NCI-H2196 treated with DMSO at 0.1 percent for 48 hours (cell line): ENCODE data around the gene PGM5.

Experiments used
- DNase-seq: peaks from one replicate; lab custom pipeline; 2025; ENCODE audit not compliant: unreplicated experiment; lab: John Stamatoyannopoulos, UW

PGM5 gene

DNA sequence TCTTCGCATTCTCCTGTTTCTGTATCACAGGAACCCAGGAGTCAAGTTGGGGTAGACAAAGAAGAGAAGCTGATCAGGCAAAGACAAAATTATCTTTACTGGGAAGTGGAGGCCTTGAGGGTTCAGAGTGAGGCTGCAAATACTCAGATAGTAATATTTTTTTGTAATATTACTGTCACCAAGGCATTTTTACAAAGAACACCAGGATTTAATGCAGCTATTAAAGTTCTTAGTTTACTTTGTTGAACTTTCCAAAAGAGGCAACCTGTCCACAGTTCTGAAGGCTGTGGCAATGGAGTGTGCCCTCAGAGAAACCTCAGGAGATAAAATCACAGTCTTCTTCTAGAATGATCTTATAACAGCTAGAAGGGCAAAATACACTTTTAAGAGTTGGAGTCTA lies 74.9 kb downstream of the PGM5 start:
- DNase-seq = no peak

DNA sequence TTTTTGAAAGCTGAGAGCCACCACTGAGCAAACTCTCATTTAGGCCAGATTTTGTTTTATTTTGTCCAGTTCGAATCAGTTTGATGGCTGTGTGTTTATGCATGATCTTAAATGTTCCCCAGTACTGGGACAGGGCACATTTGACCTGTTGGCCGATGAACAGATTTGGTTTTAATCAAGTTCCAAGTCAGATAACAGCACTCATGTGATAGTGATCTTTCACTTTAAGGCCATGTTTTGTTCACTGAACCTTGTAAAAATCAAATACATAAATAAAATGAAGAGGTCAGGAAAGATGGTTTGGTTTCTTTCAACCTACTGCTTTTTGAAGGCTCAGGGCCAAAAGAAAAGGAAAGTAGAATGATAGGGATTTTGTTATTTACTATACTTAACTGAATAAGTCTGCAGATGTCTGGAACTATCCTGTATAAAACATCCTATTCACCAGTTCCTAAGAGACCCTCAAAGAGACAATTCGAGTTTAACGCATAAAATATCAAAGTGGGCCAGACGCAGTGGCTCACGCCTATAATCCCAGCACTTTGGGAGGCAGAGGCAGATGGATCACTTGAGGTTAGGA lies 77.2 kb downstream of the PGM5 start:
- no peak for DNase-seq

DNA sequence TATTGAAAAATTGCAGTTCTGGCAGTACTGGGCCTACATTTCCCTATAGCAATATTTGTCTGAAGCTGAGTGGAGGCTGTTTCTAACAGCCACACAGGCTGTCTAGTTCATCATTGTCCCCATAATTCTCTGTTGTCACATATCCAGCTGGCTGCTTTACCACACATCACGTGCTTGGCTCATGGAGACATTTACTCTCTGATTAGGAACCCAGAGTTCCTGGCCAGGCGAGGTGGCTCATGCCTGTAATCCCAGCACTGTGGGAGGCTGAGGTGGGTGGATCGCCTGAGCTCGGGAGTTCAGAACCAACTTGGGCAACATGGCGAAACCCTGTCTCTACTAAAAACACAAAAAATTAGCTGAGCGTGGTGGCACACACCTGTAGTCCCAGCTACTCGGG lies 81.4 kb downstream of the PGM5 start:
- DNase-seq = no peak

DNA sequence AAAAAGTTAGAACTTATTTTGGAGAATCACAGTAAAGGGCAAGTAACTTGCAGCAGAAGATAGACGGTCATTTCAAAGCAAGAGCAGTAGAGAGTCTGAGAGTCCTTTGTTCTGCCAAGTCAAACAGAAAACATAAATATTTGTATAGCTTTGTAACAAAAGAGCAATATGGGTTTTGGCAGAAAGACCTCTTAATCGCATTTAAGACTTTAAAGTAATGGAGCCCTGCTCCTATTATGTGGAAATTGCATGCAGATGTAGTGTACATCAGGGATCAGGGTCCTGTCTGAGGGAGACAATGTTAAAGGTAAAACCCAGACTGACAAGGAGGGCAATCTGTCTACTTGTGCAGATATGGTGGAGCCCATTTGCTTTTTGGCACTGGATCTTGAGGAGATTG lies 87.2 kb downstream of the PGM5 start:
- no peak for DNase-seq

DNA sequence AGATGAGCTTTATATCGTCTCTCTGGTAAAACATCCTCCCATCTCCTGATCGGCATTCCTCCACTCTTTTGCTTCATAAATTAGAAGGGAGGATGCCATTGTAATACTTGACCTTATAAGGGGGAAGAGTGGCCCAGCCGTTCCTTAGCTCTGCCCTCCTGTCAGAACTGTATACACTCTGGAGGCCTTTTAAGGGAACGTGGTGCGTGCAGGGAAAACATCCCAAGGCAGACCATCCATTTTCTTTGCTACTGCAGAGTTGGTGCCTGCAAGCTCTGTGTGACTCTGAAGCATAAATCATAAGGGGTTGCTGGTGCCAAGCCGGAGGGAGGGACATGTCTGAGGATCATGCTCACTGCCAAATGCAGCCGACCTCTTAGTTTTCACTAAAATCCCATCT lies 90.4 kb downstream of the PGM5 start:
- no peak for DNase-seq

DNA sequence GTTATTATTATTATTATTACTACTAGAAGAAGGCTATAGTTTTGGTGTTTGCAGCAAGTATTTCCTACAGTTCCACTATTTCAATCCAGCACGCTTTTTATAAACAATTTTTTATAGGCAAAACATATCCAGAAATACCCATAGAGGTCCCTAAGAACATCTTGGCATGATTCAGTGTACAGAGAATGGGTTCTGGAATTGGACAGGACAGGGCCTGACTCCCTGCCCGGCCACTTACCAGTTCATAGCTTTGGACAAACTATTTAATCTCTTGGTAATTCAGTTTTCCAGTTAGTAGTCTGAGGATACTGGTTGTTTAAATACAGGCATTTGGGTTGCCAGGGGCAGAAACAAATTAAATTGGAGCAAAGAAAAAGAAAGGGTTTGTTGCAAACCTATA lies 91.2 kb downstream of the PGM5 start:
- no peak for DNase-seq

DNA sequence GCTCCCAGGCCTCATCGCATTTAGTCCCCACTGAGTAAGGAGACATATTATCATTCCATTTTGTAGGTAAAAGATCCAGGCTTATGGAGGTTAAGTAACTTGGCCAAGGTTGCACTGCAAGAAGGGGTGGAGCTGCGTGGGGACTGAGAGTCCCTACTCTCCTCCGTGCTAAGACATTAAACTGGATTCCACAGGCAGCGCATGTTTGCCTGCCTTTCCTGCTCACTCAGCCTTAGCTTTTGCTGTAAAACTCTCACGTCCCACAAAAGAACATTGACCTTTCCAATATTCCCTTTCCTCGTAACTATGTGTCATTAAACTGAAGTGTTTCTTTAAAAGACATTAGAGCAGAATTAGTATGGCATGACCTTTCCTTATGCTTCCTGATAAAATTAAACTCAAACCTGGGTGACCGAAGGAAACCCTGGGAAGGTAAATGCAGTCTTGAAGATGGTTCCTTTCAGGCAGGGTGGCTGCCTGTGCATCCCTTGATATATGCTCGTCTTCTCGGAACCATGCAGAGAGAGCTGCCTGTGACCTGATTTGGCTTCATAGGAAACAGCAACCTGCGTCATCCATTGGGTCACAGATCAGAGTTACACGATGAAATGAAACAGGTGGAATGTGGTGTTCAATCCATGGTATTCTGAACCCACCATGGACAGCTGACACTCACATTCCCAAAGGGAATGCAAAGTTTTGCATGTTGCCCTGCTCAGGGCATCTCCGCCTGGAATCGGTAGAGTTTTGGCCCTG lies 98.3 kb downstream of the PGM5 start:
- DNase-seq = no peak

DNA sequence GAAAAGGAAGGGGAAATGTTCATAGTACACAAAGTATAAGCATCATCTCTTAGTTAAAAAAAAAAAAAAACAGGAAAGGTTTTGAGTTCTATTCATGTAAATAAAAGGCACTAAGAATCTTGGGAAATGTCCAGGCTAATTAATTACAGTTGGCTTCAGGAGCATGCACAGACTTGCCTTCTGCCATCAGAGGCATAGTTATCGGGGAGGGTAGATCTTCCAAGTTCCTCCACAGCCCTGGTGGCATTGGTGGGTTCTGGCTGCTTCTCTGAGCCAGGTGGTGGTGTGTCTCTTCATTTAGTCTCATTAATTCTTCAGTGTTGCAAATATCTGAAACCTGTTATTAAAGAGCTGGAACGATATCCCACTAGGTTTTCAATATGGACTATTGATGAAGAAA lies 99.0 kb downstream of the PGM5 start:
- no peak for DNase-seq

DNA sequence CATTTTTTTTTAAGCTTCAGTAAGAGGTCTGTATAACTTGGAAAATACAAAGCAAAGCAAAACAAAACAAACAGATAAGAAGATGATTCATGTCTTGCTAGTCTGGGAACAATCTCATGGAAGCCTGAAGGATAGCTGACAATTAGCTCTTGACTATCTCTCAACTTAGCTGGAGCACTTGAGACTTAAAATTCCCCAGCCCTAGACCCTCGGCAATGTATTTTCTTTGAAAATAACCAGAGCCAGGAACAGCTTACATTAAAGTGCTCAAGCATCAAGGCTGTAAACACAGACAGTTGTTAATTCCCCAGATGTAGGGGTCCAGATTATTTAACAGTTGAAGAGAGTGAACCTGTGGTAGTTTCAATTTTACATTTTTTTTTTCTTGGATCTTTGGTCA lies 101.4 kb downstream of the PGM5 start:
- DNase-seq = no peak

DNA sequence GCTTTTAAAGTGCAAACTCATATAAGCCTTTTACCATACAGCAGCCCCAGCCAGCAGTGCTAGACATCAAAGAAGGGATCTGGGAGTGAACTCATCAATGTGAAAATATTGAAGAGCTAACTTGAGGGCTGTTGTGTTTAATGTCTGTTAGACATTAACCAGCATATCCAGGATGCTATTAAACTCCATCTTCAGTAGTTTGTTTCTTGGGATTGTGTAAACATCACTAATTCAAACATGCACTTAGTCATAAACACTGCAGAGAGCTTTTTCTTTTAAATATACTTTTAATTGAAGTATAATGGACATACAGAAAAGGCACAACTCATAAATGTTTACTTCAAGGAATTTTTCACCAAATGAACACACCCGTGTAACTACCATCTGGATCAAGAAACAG lies 102.5 kb downstream of the PGM5 start:
- DNase-seq = no peak

DNA sequence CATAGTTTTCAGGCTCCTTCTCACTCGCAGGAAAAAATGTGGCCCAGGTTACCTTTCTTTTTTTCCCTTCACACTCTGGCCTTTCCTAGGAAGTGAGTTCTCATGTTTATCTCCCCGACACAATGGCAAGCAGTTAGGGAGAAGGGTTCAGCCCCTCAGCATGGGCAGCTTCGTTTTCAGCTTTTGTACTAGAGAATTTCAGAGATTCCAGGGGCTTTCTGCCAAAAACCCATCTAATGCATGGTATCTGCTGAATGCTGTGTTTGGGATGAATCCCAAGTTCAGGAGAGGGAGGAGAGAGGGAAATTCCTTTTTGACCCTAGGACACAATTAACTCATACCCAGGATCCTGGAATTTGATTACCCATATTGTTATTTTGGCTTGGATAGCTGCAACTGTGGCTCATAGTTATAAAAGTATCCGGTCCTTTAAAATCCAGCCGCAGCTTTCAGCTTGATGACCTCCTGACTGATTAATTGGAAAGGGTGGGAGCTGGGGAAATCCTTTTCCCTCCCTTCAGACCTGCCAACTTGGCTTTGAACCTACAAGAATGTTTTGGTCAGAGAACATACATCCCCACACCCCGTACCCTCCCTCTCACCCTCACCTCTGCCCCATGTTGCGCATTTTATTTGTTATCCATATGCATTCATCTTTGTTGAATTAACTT lies 105.8 kb downstream of the PGM5 start:
- DNase-seq = no peak

DNA sequence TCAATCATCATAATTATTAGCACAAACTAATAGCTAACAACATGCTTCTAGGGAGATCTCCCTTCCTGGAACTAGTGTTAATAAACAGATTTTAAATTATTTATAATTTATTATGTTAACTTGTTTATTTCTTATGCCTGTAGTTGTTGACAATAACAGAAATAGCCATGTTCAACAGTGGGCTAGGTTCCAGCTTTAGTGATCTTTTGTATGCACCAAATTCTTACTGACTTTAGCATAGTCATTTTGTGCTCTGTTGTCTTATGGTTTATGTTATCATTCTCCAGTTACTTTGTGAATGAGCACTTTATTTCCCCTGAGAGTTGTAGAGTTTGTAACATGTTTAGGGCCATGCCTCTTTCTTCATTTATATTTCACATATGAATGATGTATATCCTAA lies 113.7 kb downstream of the PGM5 start:
- no peak for DNase-seq

DNA sequence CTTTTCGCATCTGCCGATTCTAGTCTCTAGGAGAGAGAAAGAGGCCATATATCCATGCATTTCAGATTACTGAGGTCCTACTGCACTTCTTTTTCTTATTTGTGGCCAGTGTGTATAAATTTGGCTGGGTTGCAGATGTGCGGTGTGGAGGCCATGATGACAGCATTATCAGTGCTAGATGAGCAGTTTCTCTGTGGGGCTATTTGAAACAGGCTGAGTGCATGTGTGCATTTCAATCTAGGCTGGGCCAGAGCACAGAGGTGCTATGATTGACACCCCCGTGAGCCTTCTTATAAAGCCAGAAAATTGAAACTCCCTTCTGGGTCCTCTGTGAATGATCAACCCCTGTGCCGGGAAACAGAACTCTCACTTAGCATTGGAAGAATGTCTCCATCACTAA lies 114.2 kb downstream of the PGM5 start:
- no peak for DNase-seq

DNA sequence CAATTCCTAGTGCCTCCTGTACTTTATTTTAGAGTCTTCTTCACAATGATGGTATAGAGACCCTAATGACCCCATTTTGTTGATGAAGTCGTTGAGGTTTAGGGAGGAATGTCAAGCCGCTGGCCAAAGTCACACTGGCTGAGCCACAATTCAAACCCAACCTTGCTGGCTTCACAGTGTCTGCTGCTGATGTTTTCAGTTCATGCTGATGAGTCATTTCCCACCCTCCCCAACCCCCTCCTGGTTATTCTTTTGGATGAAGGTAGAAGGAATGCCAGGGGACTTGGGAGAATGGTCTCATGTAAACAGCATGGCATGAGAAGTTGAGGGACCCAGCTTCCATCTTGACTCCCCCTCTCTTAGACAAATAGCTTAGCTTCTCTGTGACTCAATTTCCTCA lies 115.7 kb downstream of the PGM5 start:
- DNase-seq = no peak

DNA sequence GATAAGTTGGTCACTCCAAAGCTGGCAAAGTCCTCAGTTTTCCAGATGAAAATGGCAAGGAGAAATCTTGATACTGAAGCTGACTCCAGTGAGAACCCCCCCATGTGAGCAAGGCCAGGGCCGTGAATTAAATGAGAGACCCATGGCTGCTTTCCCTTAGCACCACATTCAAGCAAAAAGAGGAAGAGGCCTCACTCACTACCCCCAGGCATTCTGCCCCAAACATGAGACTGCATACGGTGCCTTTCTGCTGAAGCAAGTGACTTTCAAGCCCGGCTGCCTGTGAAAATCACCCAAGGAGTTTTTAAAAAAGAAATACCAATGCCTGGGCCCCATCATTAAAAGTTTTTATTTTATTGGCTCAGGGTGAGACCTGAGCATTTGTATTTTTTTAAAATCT lies 117.4 kb downstream of the PGM5 start:
- no peak for DNase-seq

DNA sequence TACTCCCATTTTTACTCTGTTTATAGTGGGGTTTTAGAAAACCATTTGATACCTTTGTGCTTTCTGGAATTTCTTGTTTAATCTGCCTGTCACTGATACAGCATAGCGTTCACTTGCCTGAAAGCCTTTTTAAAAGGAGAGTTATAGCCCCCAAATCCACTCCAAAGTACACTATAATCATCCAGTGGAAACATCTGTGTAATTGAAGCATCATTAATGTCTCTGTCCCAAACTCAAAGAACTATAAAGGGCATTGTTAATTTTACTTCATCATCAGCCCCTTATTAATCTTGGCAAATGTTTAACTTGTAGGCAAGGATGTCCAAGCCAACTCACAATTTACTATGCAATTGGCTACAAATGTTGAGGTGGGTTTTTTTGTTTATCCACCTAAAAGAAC lies 120.0 kb downstream of the PGM5 start:
- DNase-seq = no peak

DNA sequence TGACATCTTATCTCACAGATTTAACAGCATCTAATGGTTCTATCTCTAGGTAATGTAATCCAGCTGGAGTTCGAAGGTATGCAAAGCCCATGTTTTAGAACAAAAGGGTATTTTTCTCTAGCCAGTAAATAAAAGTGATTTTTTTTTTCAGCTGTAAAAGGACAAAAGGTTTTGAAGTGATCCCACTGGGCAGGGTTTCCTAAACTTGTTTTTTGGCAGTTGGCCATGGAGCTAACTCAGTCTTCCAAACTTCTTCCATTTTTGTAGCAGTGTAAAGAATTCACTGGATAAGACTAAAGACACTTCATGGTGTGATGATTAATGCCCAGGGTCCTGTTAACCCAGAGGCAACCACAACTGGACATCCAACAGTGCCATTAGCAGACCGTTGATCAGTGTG lies 120.4 kb downstream of the PGM5 start:
- DNase-seq = no peak

DNA sequence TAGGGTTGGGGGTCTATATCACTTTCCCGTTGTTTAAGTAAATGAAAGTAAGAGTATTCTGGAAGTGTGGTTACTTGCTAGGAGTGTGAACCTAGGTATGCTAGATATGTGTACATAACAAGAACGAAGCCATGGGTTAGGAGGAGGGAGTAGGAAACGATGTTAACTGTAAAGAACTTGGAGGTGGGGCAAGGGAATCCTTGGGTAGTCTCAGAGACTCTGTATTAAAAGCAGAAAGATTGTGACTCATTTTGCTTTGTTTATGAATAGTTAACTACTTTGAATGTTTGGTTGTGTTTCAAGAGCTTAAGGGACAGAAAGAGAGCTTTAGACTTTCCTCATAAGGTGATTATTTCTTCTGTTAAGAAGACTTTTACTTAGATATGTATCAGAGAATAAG lies 124.4 kb downstream of the PGM5 start:
- no peak for DNase-seq

DNA sequence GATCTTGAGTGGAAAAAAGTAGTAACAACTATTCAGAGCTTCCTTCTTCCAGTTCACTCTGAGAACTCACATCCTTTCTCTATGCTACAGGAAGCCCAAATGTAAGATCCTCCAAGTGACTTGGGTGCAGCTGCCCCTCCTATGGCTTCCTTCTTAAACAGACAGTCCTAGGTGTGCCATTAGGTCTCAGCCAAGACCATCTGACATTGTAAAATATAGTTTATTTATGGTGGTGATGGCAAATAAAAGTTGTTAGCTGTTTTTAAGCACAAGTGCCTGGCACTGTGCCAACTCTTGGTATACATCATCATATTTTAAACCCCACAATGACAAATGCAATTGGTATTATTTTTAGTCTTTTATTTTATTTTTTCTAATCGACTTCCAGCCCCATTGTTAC lies 126.1 kb downstream of the PGM5 start:
- no peak for DNase-seq

DNA sequence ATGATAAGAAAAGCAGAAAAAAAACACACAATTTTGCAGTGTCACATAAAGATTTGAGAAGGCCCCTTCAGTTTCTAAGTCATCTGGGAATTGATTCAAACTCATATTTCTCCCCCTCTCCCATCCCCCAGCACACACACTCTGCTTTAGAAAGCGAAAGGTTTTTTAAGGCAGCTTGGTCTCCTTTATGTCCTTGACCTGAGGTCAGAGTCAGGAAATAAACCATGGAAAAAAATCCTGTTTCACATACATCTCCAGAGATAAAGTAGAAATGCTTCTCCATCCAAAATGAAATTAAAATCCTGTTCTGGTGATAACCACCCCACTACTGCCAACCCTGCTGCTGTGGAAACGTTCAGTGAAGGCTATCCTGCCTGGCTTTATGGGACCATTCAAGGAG lies 131.7 kb downstream of the PGM5 start:
- no peak for DNase-seq

DNA sequence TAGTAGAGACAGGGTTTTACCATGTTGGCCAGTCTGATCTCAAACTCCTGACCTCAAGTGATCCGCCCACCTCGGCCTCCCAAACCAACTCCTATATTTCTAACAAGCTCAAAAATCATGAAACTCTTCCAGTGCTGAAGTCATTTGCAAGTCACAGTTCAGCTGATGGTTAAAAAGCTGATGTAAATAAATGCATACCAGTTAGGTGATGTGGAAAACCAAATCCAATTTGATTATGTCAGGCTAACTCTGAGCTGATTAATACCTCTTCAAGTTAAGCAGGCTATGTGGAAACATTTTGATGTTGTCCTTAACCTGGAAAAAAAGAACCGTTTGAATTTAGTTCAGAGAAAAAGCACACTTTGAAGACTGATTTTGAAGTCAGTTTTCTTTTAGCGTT lies 133.2 kb downstream of the PGM5 start:
- no peak for DNase-seq

DNA sequence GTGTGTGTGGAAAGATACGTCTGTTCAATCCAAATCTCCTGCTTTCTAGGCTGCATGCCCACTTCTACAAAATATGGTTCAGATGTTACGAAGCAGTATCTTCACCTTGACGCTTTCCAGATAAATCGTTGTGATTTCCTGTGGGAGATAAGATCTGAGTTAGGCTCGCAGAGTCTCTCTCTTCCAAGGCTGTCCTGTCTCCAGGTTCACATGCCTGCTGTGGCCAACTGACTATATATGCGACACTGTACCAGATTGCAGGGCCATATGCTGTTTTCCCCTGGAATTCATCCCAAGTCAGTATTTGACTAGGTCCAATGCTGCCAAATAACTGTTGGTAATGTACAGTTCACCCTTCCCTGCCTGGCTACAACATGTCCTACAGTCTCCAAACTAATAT lies 136.4 kb downstream of the PGM5 start:
- no peak for DNase-seq

DNA sequence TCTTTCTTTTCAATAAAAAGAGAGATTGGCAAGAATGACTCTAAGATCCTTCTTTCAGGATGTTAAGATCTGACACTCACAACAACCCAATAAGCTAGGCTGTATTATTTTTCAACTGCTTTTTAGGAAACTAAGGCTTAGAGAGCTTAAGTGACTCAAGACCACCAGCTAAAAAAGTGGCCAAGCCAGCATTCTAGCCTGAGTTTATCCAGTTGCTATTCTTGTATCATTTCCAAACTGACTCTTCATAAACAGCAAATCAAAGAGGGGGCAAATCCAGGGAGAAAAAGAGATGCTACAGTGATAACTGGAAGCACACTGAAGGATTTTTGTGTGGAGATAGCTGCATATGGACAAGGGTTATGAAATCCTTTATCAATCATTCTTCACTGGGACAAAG lies 137.1 kb downstream of the PGM5 start:
- DNase-seq = no peak
